HG03045 (cell line): ENCODE results near the gene RAD51B.

Experiments
- ATAC-seq: cut with Tn5 transposase; IDR thresholded peaks from one replicate; pipeline ENCODE4 v1.9.1; 2021; ENCODE audit warnings: mild to moderate bottlenecking, moderate library complexity; ENCODE audit not compliant: unreplicated experiment

The RAD51B gene

GRCh38 chr14:68593806-68594536, 774.4 kb downstream of the RAD51B start:
- ATAC-seq: no peak

GRCh38 chr14:68594737-68595380, 775.3 kb downstream of the RAD51B start:
- ATAC-seq: no peak

- no peak for ATAC-seq
Observed at GRCh38 chr14:68596211-68596610, 776.6 kb downstream of the RAD51B start.

- no peak for ATAC-seq
Observed at GRCh38 chr14:68596701-68597100, 777.1 kb downstream of the RAD51B start.

- ATAC-seq: no peak
Observed at GRCh38 chr14:68598089-68598488, 778.5 kb downstream of the RAD51B start.

GRCh38 chr14:68598621-68599447, 779.3 kb downstream of the RAD51B start:
- no peak for ATAC-seq

- ATAC-seq: no peak
Observed at GRCh38 chr14:68599896-68600610, 780.5 kb downstream of the RAD51B start.

GRCh38 chr14:68602507-68602906, 782.9 kb downstream of the RAD51B start:
- ATAC-seq: no peak

- no peak for ATAC-seq
Observed at GRCh38 chr14:68603533-68604360, 784.2 kb downstream of the RAD51B start.

- no peak for ATAC-seq
Observed at GRCh38 chr14:68604361-68604730, 784.8 kb downstream of the RAD51B start.

- no peak for ATAC-seq
Observed at GRCh38 chr14:68604822-68605221, 785.2 kb downstream of the RAD51B start.

GRCh38 chr14:68606176-68606575, 786.6 kb downstream of the RAD51B start:
- ATAC-seq: no peak

GRCh38 chr14:68606644-68607043, 787.1 kb downstream of the RAD51B start:
- no peak for ATAC-seq

GRCh38 chr14:68607081-68607866, 787.7 kb downstream of the RAD51B start:
- ATAC-seq: no peak

GRCh38 chr14:68607867-68608573, 788.4 kb downstream of the RAD51B start:
- no peak for ATAC-seq

- no peak for ATAC-seq
Observed at GRCh38 chr14:68608574-68608962, 789.0 kb downstream of the RAD51B start.

- ATAC-seq: no peak
Observed at GRCh38 chr14:68609012-68609411, 789.4 kb downstream of the RAD51B start.

GRCh38 chr14:68610251-68610793, 790.7 kb downstream of the RAD51B start:
- no peak for ATAC-seq

GRCh38 chr14:68611599-68611998, 792.0 kb downstream of the RAD51B start:
- ATAC-seq: no peak
